Measurements from ENCODE around the gene OGT. TPM values are rescaled to one million over a fixed set of nuclear protein-coding genes. Genes with fewer than 3 reads are reported as not detected.

Gene OGT
- total and polyA plus RNA-seq, 10 of the 15 experiments (the other 5 are each of a cell fraction or from before 2014, with no cell fraction given) = 38.2 to 671 (median 107) TPM

DNA sequence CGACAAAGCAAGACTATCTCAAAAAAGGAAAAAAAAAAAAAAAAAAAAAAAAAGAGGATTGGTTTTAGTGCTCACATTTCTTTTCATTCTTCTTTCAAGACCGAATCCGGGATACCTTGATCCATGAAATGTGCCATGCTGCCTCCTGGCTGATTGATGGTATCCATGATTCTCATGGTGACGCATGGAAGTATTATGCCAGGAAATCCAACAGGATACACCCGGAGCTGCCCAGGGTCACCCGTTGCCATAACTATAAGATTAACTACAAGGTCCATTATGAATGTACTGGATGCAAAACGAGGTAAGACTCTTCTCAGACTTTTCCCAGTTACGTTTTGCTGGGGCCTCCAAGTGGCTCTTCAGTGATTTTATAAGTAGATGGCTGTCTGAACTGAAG lies 79.4 kb downstream of the OGT start:
- in situ Hi-C loops (cut with MboI) (no loop called here), intact Hi-C loops (cut with micrococcal nuclease; ENCODE audit: unreplicated experiment) (no loop called here)
- Histone ChIP-seq H3K9ac (ENCODE audit: control insufficient read depth, insufficient read depth, low read length) (no peak overlapping the region), H3K9me3 (replicated peaks; ENCODE audit: control insufficient read depth, insufficient read depth, low read length) (no peaks in the 10 kb centered on the region; the same call in 2 of the 3 replicates), H3K79me2 (ENCODE audit: control insufficient read depth, insufficient read depth, low read length) (peaks cover 13% of the 10 kb centered on the region), H3K27ac (ENCODE audit: control insufficient read depth, insufficient read depth) (no peak overlapping the region), H2AFZ (ENCODE audit: control insufficient read depth, low read depth, low read length) (no peak overlapping the region), H3K4me3 (no peak overlapping the region), H4K20me1 (ENCODE audit: control insufficient read depth, insufficient read depth) (no peaks in the 10 kb centered on the region), H3K4me2 (ENCODE audit: control insufficient read depth, insufficient read depth) (no peak overlapping the region), H3K27me3 (replicated peaks in 1 of 2; ENCODE audit: control insufficient read depth in 2 of 2, insufficient read depth in 2 of 2, low read length in 1 of 2) (no peaks in the 10 kb centered on the region; a peak in 1 of 4 replicates), H3K36me3 (ENCODE audit: control insufficient read depth in 2 of 2, insufficient read depth in 2 of 2, low read length in 1 of 2) (peaks cover 3 to 4% of the 10 kb centered on the region in 2 experiments; a peak in 2 of 4 replicates), H3K4me1 (ENCODE audit: control insufficient read depth, insufficient read depth, low read length) (peaks cover 3% of the 10 kb centered on the region)
- ChIA-PET SMC1A (ENCODE audit: uncharacterized antibody, unreplicated experiment) (interaction anchor here (0.6 kb wide), 1 partner anchor 244 kb away, joined by 3 read pairs; no protein-coding TSS in a partner anchor), CTCF (no interaction called here), POLR2A (interaction anchor here (0.7 kb wide), 1 partner anchor 60 kb away, joined by 3 read pairs; no protein-coding TSS in a partner anchor), RAD21 (ENCODE audit: unreplicated experiment) (interaction anchor here (1.8 kb wide), 1 partner anchor 40 kb away, joined by 3 read pairs; no protein-coding TSS in a partner anchor)
- DNase-seq (ENCODE audit: low read depth, low spot score) (no peak), FAIRE-seq (no peak), ATAC-seq (no peak)
- TF ChIP-seq POLR2AphosphoS5 (IDR thresholded peaks at IDR 0.05; ENCODE audit: low read length) (no peak), BHLHE40 (IDR thresholded peaks at IDR 0.05; ENCODE audit: borderline replicate concordance in 1 of 2, low read depth in 2 of 2, low read length in 1 of 2) (no peak), FOS (IDR thresholded peaks at IDR 0.05; ENCODE audit: borderline replicate concordance, extremely low read depth, insufficient read length) (no peak), ZBED1 (IDR thresholded peaks at IDR 0.05; ENCODE audit: borderline replicate concordance) (no peak), PAX8 (IDR thresholded peaks at IDR 0.05) (no peak), MAX (IDR thresholded peaks at IDR 0.05; ENCODE audit: low read depth, low read length) (no peak), NFXL1 (IDR thresholded peaks at IDR 0.05; ENCODE audit: borderline replicate concordance) (no peak), ZBTB40 (IDR thresholded peaks at IDR 0.05; ENCODE audit: borderline replicate concordance) (no peak), CHD4 (IDR thresholded peaks at IDR 0.05) (no peak), RFX5 (IDR thresholded peaks at IDR 0.05; ENCODE audit: low read depth, low read length) (no peak), MYB (IDR thresholded peaks at IDR 0.05; ENCODE audit: borderline replicate concordance, low read depth, low read length) (no peak), NFYA (IDR thresholded peaks at IDR 0.05; ENCODE audit: borderline replicate concordance, low read depth, low read length) (no peak), TCF3 (IDR thresholded peaks at IDR 0.05; ENCODE audit: borderline replicate concordance, insufficient read depth, low read depth, low read length) (no peak), RUNX3 (IDR thresholded peaks at IDR 0.05; ENCODE audit: low read length) (no peak), HDAC6 (IDR thresholded peaks at IDR 0.05; ENCODE audit: unreplicated experiment) (no peak)
- TF ChIP-seq, protein P1, sequence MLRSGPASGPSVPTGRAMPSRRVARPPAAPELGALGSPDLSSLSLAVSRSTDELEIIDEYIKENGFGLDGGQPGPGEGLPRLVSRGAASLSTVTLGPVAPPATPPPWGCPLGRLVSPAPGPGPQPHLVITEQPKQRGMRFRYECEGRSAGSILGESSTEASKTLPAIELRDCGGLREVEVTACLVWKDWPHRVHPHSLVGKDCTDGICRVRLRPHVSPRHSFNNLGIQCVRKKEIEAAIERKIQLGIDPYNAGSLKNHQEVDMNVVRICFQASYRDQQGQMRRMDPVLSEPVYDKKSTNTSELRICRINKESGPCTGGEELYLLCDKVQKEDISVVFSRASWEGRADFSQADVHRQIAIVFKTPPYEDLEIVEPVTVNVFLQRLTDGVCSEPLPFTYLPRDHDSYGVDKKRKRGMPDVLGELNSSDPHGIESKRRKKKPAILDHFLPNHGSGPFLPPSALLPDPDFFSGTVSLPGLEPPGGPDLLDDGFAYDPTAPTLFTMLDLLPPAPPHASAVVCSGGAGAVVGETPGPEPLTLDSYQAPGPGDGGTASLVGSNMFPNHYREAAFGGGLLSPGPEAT (IDR thresholded peaks at IDR 0.05; ENCODE audit: low read depth) = no peak
- TF ChIP-seq, protein P2, sequence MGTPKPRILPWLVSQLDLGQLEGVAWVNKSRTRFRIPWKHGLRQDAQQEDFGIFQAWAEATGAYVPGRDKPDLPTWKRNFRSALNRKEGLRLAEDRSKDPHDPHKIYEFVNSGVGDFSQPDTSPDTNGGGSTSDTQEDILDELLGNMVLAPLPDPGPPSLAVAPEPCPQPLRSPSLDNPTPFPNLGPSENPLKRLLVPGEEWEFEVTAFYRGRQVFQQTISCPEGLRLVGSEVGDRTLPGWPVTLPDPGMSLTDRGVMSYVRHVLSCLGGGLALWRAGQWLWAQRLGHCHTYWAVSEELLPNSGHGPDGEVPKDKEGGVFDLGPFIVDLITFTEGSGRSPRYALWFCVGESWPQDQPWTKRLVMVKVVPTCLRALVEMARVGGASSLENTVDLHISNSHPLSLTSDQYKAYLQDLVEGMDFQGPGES (IDR thresholded peaks at IDR 0.05) = no peak
- no TSS peak for BruUV-seq (replicated peaks)
- 60% methylated on average over 7 of the region's 8 CpGs for WGBS (ENCODE audit: insufficient coverage, insufficient replicate concordance, low lambda C conversion rate, missing lambda C conversion rate)

All from GM12878 (cell line).